ENCODE results near the gene GSDME.

Gene GSDME

GRCh38 chr7:24701261-24702235, 55.7 kb downstream of the GSDME start:
- DNase-seq (ENCODE audit: low read depth, low spot score): no peak
- Histone ChIP-seq H3K36me3 (ENCODE audit: insufficient read depth, insufficient read length, low read length) (peaks cover 23% of the 10 kb centered on the region), H3K4me3 (ENCODE audit: insufficient read length, low read depth) (no peak overlapping the region), H3K9me3 (ENCODE audit: insufficient read depth, low read length) (no peaks in the 10 kb centered on the region), H3K27me3 (ENCODE audit: insufficient read depth, insufficient read length) (no peaks in the 10 kb centered on the region), H3K4me1 (ENCODE audit: insufficient read depth, insufficient read length) (peaks cover 11% of the 10 kb centered on the region), H3K9ac (ENCODE audit: insufficient read length, low read depth) (no peak overlapping the region)
- no peak for TF ChIP-seq SUZ12 (IDR thresholded peaks at IDR 0.05; ENCODE audit: extremely low read depth, insufficient read depth, insufficient read length)
- no peak for TF ChIP-seq YY1 (IDR thresholded peaks at IDR 0.05; ENCODE audit: insufficient read depth, insufficient read length)
- no peak for TF ChIP-seq ZNF274 (IDR thresholded peaks at IDR 0.05; ENCODE audit: low read depth, low read length)

DNA sequence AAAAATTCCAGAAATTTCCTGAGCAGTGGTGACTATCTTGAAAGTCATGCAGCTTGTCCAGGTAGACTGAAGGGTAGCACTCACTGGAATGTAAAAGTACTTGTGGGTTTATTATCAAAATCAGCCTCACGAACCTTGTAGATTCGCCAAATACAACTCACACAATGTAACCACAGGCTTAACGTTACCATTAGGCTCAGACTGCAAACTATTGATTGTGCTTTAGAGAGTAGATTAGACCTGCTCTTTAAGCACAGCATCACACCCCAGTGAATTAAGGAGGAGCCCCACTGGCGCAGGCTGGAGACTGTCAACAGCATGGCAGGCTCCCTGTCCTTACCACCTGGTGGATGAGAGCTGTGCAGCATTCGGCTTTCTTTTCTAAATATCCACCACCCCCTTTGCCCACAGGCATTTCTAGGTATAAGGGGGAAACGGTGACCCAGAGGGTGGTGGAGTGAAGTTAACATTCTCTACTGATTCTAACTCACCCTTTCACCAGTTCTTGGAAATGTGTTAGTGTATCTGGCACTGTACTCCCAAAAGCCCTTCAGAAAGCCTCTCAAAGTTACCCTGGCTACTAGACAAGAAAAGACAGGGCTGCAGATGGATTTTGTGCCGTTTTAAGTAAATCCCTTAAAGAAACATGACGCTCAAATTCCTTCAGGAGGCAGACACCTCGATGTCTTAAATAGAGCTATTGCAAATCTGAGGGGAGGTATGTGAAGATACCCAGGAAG, 56.6 kb downstream of the GSDME start:
- Histone ChIP-seq H3K27me3 (ENCODE audit: insufficient read depth, insufficient read length) (no peaks in the 10 kb centered on the region), H3K9me3 (ENCODE audit: insufficient read depth, low read length) (no peaks in the 10 kb centered on the region), H3K4me3 (ENCODE audit: insufficient read length, low read depth) (no peak overlapping the region), H3K4me1 (ENCODE audit: insufficient read depth, insufficient read length) (peaks cover 5% of the 10 kb centered on the region), H3K36me3 (ENCODE audit: insufficient read depth, insufficient read length, low read length) (peaks cover 21% of the 10 kb centered on the region), H3K9ac (ENCODE audit: insufficient read length, low read depth) (no peak overlapping the region)
- no peak for TF ChIP-seq YY1 (IDR thresholded peaks at IDR 0.05; ENCODE audit: insufficient read depth, insufficient read length)
- no peak for TF ChIP-seq ZNF274 (IDR thresholded peaks at IDR 0.05; ENCODE audit: low read depth, low read length)
- no peak for TF ChIP-seq SUZ12 (IDR thresholded peaks at IDR 0.05; ENCODE audit: extremely low read depth, insufficient read depth, insufficient read length)
- DNase-seq (ENCODE audit: low read depth, low spot score): no peak

DNA sequence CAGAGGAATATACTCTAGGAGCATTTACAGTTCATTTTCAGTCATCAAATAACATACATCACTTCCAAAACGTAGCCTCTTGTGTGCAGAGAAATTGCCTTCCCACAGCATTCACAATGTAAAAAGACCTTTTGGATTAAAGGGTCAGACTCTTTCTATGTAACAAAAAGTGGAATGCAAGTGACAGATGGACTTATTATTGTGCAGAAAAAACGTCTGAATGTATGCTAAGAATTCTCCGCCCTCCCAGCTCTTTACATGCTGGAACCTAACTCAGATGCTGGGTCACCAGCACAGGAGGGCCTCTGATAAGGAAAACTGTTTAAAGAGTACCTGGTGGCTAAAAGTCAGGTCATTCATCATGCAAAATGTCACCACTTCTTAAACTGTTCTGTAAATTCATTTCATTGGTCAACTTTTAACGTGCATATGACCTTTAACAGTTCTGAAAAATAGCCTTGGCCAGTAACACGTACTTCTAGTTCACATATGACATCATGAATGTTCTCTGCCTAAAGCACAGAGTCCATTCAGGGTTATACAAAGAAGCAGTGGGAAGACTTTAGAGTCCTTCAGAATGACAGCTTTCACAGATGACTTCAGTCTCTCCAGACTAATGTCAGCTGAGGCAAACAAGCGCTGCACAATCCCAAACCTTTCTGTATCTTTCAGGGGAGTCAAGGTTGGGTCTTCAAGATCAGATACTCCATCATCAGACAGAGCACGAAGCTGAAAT, 58.6 kb downstream of the GSDME start:
- TF ChIP-seq YY1 (IDR thresholded peaks at IDR 0.05; ENCODE audit: insufficient read depth, insufficient read length): no peak
- no peak for TF ChIP-seq ZNF274 (IDR thresholded peaks at IDR 0.05; ENCODE audit: low read depth, low read length)
- no peak for TF ChIP-seq SUZ12 (IDR thresholded peaks at IDR 0.05; ENCODE audit: extremely low read depth, insufficient read depth, insufficient read length)
- Histone ChIP-seq H3K4me3 (ENCODE audit: insufficient read length, low read depth) (no peak overlapping the region), H3K9me3 (ENCODE audit: insufficient read depth, low read length) (no peaks in the 10 kb centered on the region), H3K9ac (ENCODE audit: insufficient read length, low read depth) (no peak overlapping the region), H3K27me3 (ENCODE audit: insufficient read depth, insufficient read length) (no peaks in the 10 kb centered on the region), H3K36me3 (ENCODE audit: insufficient read depth, insufficient read length, low read length) (peaks cover 21% of the 10 kb centered on the region), H3K4me1 (ENCODE audit: insufficient read depth, insufficient read length) (peaks cover 5% of the 10 kb centered on the region)
- DNase-seq (ENCODE audit: low read depth, low spot score): no peak

DNA sequence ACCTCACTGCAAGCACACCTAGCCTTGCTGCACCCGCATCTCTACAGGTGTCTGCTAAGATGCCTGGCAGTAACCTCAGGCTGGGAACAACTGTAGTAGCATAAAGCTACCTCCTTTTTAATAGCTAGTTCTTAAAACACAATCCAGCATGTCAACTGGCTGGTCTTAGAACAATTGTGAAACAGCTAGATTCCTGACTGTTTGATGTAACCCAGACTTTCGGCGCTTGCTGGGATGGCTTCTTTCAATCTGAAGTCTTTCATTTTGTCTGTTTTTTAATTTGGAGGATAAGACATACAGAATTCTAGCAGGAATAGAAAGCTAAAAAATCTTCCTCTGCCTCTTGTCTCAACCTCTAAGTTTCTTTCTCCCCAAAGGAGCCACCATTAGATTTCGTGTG, 59.8 kb downstream of the GSDME start:
- no peak overlapping the region for H3K9ac ChIP-seq (ENCODE audit: insufficient read length, low read depth)
- peaks cover 3% of the 10 kb centered on the region for H3K4me1 ChIP-seq (ENCODE audit: insufficient read depth, insufficient read length)
- H3K9me3 ChIP-seq (ENCODE audit: insufficient read depth, low read length): no peaks in the 10 kb centered on the region
- peaks cover 18% of the 10 kb centered on the region for H3K36me3 ChIP-seq (ENCODE audit: insufficient read depth, insufficient read length, low read length)
- TF ChIP-seq YY1 (IDR thresholded peaks at IDR 0.05; ENCODE audit: insufficient read depth, insufficient read length): no peak
- TF ChIP-seq SUZ12 (IDR thresholded peaks at IDR 0.05; ENCODE audit: extremely low read depth, insufficient read depth, insufficient read length): no peak
- no peak for TF ChIP-seq ZNF274 (IDR thresholded peaks at IDR 0.05; ENCODE audit: low read depth, low read length)
- no peak for DNase-seq (ENCODE audit: low read depth, low spot score)
- no peak overlapping the region for H3K4me3 ChIP-seq (ENCODE audit: insufficient read length, low read depth)
- no peaks in the 10 kb centered on the region for H3K27me3 ChIP-seq (ENCODE audit: insufficient read depth, insufficient read length)

GRCh38 chr7:24692592-24692991, 64.7 kb downstream of the GSDME start:
- TF ChIP-seq SUZ12 (IDR thresholded peaks at IDR 0.05; ENCODE audit: extremely low read depth, insufficient read depth, insufficient read length) (no peak), YY1 (IDR thresholded peaks at IDR 0.05; ENCODE audit: insufficient read depth, insufficient read length) (no peak), ZNF274 (IDR thresholded peaks at IDR 0.05; ENCODE audit: low read depth, low read length) (no peak)
- peaks cover 24% of the 10 kb centered on the region for H3K36me3 ChIP-seq (ENCODE audit: insufficient read depth, insufficient read length, low read length)
- no peaks in the 10 kb centered on the region for H3K9me3 ChIP-seq (ENCODE audit: insufficient read depth, low read length)
- H3K27me3 ChIP-seq (ENCODE audit: insufficient read depth, insufficient read length): no peaks in the 10 kb centered on the region
- no peak for DNase-seq (ENCODE audit: low read depth, low spot score)
- H3K9ac ChIP-seq (ENCODE audit: insufficient read length, low read depth): no peak overlapping the region
- no peaks in the 10 kb centered on the region for H3K4me1 ChIP-seq (ENCODE audit: insufficient read depth, insufficient read length)
- H3K4me3 ChIP-seq (ENCODE audit: insufficient read length, low read depth): no peak overlapping the region

- H3K27me3 ChIP-seq (ENCODE audit: insufficient read depth, insufficient read length): no peaks in the 10 kb centered on the region
- TF ChIP-seq YY1 (IDR thresholded peaks at IDR 0.05; ENCODE audit: insufficient read depth, insufficient read length): no peak
- no peak overlapping the region for H3K9ac ChIP-seq (ENCODE audit: insufficient read length, low read depth)
- DNase-seq (ENCODE audit: low read depth, low spot score): no peak
- peaks cover 26% of the 10 kb centered on the region for H3K36me3 ChIP-seq (ENCODE audit: insufficient read depth, insufficient read length, low read length)
- no peaks in the 10 kb centered on the region for H3K4me1 ChIP-seq (ENCODE audit: insufficient read depth, insufficient read length)
- no peaks in the 10 kb centered on the region for H3K9me3 ChIP-seq (ENCODE audit: insufficient read depth, low read length)
- no peak overlapping the region for H3K4me3 ChIP-seq (ENCODE audit: insufficient read length, low read depth)
These were observed 67.0 kb downstream of the GSDME start for GRCh38 chr7:24690251-24690650.
